Endothelial cell of hepatic sinusoid (primary cell): ENCODE data around the gene SPPL3.
"Not testable (repeated sequence)": the region's sequence is repeated elsewhere in the genome, so short reads cannot be mapped to it uniquely, and the experiment has no call there.

ENCODE experiments used
- in situ Hi-C: cut with HindIII; loops from 2 replicates; pipeline ENCODE4 v1.10.0; 2017; ENCODE audit warnings: low sequenced_read_pairs

Gene SPPL3

GRCh38 chr12:120922279-120922678 lies 18.1 kb upstream of the SPPL3 start:
- in situ Hi-C loops, result no loop called here

GRCh38 chr12:120921637-120922036 lies 17.5 kb upstream of the SPPL3 start:
- in situ Hi-C loops, result no loop called here

DNA sequence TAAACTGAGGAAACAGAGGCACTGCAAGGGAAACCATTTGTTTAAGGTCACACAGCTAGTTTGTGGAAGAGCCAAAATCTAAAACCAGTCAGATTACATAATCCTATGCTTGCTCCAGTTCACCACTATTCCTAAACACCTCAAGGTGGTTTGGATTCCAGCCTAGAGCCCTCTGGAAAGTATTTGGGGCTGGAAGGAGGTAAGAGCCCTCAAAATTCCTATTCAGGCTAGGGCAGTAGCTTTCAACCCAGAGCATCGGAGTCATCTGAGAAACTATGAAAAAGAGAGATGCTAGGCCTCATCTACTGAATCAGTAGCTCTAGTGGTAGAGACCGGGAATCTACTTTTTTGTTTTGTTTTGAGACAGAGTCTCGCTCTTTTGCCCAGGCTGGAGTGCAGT lies 16.0 kb upstream of the SPPL3 start:
- in situ Hi-C loops, result no loop called here

GRCh38 chr12:120917748-120918147 lies 13.6 kb upstream of the SPPL3 start:
- in situ Hi-C loops, result no loop called here

DNA sequence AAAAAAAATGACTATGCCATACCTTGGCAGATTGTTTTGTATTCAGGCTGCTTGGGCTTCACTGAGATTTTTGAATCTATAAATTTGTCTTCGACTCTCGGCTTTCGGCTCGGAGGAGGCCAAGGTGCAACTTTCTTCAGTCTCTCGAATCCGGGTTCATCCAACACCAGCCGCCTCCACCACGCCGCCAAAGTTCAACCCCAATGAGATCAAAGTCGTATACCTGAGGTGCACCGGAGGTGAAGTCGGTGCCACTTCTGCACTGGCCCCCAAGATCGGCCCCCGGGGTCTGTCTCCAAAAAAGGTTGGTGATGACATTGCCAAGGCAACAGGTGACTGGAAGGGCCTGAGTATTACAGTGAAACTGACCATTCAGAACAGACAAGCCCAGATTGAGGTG lies 12.4 kb upstream of the SPPL3 start:
- in situ Hi-C loops, result no loop called here

GRCh38 chr12:120914794-120915193 lies 10.6 kb upstream of the SPPL3 start:
- in situ Hi-C loops, result no loop called here

DNA sequence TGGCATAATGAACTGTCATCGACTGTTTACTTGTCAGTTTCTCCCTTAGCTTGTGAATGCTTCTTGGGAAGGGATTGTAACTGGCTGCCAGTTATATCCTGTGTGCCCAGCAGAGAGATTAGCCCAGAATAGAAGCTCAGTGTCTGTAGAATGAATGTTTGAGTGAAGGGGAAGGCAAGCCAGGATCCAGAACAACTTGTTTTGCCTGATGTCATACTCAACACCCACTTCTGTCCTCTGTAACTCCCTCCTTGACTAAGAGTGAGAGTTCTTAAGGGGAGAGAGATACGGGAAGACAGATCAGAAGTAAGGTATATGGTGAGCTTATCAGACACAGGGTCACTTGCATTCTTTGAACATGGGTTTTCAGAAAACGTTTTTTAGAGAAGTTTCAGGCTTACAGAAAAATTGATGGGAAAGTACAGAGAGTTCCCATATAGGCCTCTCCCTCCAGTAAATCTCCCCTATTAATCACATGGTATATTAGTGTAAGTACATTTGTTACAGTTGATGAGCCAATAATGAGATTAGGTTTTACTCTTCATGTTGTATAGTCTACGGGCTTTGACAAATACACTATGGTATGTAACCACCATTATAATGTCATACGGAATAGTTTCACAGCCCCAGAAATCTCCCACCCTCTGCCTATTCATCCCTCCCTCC lies 5.6 kb upstream of the SPPL3 start:
- in situ Hi-C loops, result no loop called here

GRCh38 chr12:120905856-120906384 lies 1.8 kb upstream of the SPPL3 start:
- in situ Hi-C loops, result no loop called here

- in situ Hi-C loops, result no loop called here
These were observed 554 bp downstream of the SPPL3 start for GRCh38 chr12:120903412-120904196.

GRCh38 chr12:120902846-120903411 lies 1.2 kb downstream of the SPPL3 start:
- in situ Hi-C loops, result no loop called here

DNA sequence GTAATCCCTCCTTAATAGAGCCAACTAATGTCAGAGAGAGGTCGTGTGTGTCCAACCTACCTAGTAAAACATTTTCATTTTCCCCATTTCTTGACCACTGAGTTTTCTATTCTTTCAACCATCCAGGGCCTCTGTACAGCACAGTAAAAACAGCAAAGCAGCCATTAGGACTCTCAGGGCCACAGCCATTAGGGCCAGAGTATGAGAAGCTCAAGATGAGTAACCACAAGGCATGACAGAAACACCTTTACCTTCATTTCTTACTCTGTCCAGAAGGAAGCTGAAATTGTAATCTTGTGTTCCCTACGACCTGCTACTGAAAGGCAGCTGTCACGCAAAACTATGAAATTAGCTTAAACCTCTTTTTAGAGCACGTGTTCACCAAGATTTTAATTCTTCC lies 2.3 kb downstream of the SPPL3 start:
- in situ Hi-C loops, result no loop called here

DNA sequence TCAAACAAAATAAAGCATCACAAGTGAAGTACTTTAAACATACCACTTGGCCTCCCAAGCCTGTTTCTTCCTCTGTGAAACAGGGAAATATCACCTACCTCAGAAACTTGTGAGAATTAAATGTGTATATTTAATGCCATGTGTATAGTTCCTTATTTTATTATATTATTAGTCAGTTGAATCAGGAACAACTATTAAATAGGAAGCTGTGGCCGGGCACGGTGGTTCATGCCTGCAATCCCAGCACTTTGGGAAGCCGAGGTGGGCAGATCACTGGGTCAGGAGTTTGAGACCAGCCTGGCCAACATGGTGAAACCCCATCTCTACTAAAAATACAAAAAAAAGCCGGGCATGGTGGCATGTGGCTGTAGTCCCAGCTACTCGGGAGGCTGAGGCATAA lies 3.1 kb downstream of the SPPL3 start:
- in situ Hi-C loops, result not testable (repeated sequence)

DNA sequence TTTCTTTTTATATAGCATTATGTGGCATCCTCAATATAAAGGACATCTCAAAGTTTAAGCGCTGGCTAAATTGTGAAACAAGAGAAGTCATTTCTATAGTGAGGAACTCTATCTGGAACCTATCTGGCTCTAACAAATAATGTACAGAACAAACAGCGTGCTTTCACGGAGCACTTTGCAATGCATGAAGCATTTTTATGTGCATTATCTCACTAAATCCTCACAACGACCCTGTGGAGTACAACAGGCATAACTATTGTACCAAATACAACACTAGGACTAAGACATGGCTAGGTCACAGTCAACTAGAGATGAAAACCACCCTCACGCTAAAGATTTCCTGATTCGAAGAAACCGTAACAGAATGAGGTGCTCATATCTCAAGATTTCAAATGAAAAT lies 8.6 kb downstream of the SPPL3 start:
- in situ Hi-C loops, result no loop called here

DNA sequence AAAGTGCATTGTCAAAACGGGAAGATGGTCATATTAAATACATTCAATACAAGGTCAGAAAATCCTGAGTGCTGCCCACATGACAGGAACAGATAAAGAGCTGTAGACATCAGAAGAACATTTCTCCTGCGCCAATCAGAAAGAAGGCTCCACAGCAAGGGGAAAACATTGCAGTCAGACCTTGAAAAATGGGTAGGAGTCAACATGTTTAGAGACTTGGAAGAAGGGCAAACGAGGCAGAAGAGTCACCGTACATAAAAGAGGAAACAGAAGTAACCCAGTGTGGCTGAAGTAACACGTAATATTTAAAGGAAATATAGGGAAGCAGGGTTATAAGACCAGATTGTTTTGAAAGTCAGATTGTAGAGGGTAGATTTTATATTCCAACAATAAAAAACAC lies 11.9 kb downstream of the SPPL3 start:
- in situ Hi-C loops, result no loop called here

DNA sequence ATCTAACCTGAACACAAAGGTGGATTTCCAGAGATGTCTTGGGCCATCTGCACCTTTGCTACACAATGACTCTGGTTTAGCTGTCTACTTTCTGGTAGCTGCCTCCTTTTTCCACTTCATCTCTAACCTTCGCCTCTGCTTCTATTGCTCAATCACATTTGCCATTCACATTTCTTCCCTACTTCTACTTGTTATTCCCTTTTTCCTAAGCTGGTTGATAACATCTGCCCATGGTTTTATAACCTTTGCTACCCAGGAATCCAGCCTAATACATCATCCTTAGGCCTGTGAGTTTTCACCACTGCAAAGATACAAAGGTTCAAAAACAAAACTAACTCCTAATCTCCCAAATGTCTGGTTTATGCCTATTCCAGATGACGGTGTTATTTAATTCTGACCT lies 13.2 kb downstream of the SPPL3 start:
- in situ Hi-C loops, result no loop called here

DNA sequence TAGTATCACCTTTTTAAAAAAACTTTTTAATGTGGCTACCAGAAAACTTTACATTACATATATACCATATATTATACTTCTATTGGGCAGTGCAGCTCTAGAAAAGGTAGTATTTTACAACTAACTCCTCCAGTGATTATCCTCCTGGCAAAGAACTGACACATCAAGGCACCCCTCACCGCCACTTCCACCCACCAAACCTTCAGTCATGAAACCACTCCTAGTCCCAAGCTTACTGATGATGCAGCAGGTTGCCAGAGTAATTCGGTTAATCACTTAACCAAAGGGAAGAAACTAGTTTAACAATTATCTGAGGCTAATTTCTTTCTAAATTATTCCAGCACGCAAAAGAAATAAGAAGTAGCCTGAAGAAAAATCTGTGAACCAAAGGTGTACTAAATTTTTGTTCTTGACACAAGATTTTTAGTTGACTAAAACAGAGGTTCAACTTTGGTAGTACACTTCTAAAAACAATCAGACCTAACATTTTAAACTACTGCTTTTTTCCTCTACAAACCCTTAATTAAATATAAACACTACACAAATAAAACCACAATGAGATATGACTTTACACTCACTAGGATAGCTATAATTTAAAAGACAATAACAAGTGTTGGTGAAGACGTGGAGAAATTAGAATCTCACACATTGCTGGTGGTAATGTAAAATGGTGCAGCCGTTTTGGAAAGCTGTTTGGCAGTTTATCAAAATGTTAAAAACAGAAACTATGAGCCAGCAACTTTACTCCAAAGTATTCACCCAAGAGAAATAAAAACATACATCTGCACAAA lies 16.7 kb downstream of the SPPL3 start:
- in situ Hi-C loops, result no loop called here

- in situ Hi-C loops, result no loop called here
These were observed 17.7 kb downstream of the SPPL3 start for GRCh38 chr12:120886199-120887018.

DNA sequence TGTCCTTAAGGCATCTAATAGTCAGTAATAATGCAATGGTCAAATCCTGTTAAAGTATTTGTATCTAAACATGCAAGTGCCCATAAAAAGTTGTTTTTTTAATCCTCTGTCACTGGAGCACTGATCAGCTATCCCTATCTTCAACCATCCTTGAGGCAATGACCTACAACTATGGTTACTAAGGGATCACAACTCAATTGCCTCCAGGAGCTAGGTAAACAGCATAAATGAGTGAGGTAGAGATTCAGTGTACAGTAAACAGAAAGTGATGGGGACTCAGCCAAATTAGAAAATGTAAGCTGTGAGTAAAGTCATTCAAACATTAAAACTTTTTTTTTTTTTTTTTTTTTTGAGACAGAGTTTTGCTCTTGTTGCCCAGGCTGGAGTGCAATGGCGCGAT lies 18.6 kb downstream of the SPPL3 start:
- in situ Hi-C loops, result no loop called here

DNA sequence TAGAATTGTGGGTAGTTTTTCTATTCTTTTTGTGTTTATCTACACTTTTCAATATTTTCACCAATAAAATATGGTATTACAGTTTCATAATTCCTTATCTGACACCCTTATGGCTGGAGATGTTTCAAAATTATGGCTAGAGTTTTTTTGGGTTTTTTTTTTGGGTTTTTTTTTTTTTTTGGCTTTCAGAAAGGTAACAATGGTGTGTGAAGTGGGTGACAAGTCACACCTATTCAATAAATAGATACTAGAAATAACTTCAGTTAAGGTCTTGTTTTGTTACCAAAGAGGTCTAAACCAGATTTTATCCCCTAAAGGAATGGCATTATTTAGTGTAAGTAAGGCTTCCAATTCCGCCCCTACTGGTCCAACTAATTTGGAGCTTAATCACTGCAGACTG lies 19.5 kb downstream of the SPPL3 start:
- in situ Hi-C loops, result no loop called here

DNA sequence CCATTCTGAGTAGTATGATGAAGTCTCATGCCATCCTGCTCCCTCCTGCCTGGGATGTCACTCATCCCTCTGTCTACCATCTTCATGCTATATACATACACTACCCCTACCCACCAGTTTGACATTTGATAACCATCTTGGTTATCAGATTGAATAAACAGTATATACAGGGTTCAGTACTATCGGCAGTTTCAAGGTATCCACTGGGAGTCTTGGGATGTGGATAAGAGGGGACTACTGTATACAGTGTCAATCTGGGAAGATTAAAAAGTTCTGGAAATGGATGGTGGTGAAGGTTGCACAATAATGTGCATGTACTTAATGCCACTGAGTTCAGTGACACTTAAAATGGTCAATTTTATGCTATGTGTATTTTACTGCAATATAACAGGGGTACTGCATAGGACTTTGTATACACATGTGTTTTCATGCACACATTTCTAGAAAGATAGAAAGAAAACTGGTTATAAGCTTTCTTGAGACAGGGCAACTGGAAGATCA lies 22.1 kb downstream of the SPPL3 start:
- in situ Hi-C loops, result no loop called here
